Keratinocyte (primary cell): Measurements from ENCODE around the gene USH2A. TPM values are rescaled to one million over a fixed set of nuclear protein-coding genes. Genes with fewer than 3 reads are reported as not detected.

Source experiments
- DNase-seq: peaks from one replicate; pipeline ENCODE4 v3.0.0-alpha.2; 2011; ENCODE audit warnings: low read depth, missing footprints, low spot score
- FAIRE-seq: peaks from 2 replicates; lab custom pipeline; 2011; peaks lifted over from hg19 to GRCh38; lab: Jason Lieb, UNC
- H2AFZ ChIP-seq: 2 replicates; pipeline ENCODE4 v1.6.0; 2012; ENCODE audit warnings: low read length, control low read depth, inconsistent platforms; ENCODE audit not compliant: control insufficient read depth
- H3K27ac ChIP-seq: 2 replicates; pipeline ENCODE4 v1.5.1; 2011; ENCODE audit warnings: low read length; ENCODE audit not compliant: control insufficient read depth, insufficient read depth
- H3K27me3 ChIP-seq: 3 replicates; pipeline ENCODE4 v1.6.0; 2011; ENCODE audit warnings: low read length; ENCODE audit not compliant: control insufficient read depth, insufficient read depth; ENCODE audit errors: extremely low read depth
- H3K36me3 ChIP-seq, 2 experiments: 2 replicates in 1 of 2; 3 replicates in 1 of 2; pipeline ENCODE4 v1.5.1; 2011; ENCODE audit warnings: low read length in 2 of 2, mild to moderate bottlenecking in 1 of 2; ENCODE audit not compliant: control insufficient read depth in 2 of 2, insufficient read depth in 2 of 2; ENCODE audit errors: extremely low read depth in 1 of 2
- H3K4me1 ChIP-seq: 3 replicates; pipeline ENCODE4 v1.5.1; 2011; ENCODE audit warnings: low read length; ENCODE audit not compliant: control insufficient read depth, insufficient read depth; ENCODE audit errors: extremely low read depth
- H3K4me2 ChIP-seq: 3 replicates; pipeline ENCODE4 v1.6.0; 2011; ENCODE audit warnings: low read depth, low read length; ENCODE audit not compliant: control insufficient read depth, insufficient read depth; ENCODE audit errors: extremely low read depth
- H3K4me3 ChIP-seq, 3 experiments: fragments of 200-600 bp in 1 of 3; sonication (generic) in 1 of 3; 2 replicates in 2 of 3; 3 replicates in 1 of 3; pipeline ENCODE4 v1.5.1; 2011 to 2016; ENCODE audit warnings: low read length in 3 of 3, mild to moderate bottlenecking in 3 of 3, control low read depth in 2 of 3, inconsistent platforms in 1 of 3, low read depth in 1 of 3, mixed read lengths in 1 of 3, mixed run types in 1 of 3, moderate library complexity in 1 of 3; ENCODE audit not compliant: control insufficient read depth in 2 of 3, insufficient read depth in 2 of 3; ENCODE audit errors: extremely low read depth in 1 of 3
- H3K79me2 ChIP-seq: 2 replicates; pipeline ENCODE4 v1.6.0; 2012; ENCODE audit warnings: low read length; ENCODE audit not compliant: control insufficient read depth, insufficient read depth
- H3K9ac ChIP-seq: 3 replicates; pipeline ENCODE4 v1.6.0; 2011; ENCODE audit warnings: low read length; ENCODE audit not compliant: control insufficient read depth, insufficient read depth; ENCODE audit errors: extremely low read depth
- H3K9me1 ChIP-seq: 3 replicates; pipeline ENCODE4 v1.6.0; 2011; ENCODE audit warnings: low read length; ENCODE audit not compliant: control insufficient read depth, insufficient read depth; ENCODE audit errors: extremely low read depth
- H3K9me3 ChIP-seq: 2 replicates; pipeline ENCODE4 v1.5.1; 2012; ENCODE audit warnings: low read depth, low read length; ENCODE audit not compliant: control insufficient read depth
- H4K20me1 ChIP-seq: 3 replicates; pipeline ENCODE4 v1.6.0; 2011; ENCODE audit warnings: low read length; ENCODE audit not compliant: control insufficient read depth, insufficient read depth; ENCODE audit errors: extremely low read depth
- CTCF ChIP-seq, 3 experiments: IDR thresholded peaks in 1 of 3; conservative IDR thresholded peaks in 1 of 3; optimal IDR thresholded peaks in 1 of 3; 2 replicates in 2 of 3; 3 replicates in 1 of 3; pipeline versions ENCODE3 to v1.5.1; 2011; ENCODE audit warnings: low read length in 3 of 3, mild to moderate bottlenecking in 3 of 3, moderate library complexity in 2 of 3, control low read depth in 1 of 3, inconsistent platforms in 1 of 3; ENCODE audit not compliant: insufficient read depth in 2 of 3; ENCODE audit errors: extremely low read depth in 1 of 3
- EZH2 ChIP-seq: IDR thresholded peaks from one replicate; pipeline ENCODE4 v1.6.1; 2012; ENCODE audit warnings: inconsistent platforms, mild to moderate bottlenecking, low read length, moderate library complexity
- dilution Hi-C: fragments of 300-500 bp; cut with MboI; formaldehyde crosslinking; loops from one replicate; pipeline ENCODE4 v1.7.0; 2020; ENCODE audit warnings: low sequenced_read_pairs; ENCODE audit not compliant: extremely low pct_ligation_motif_present
- polyA plus RNA-seq, 5 experiments: library from polyadenylated mRNA; depleted of rRNA in 3 of 5; stranded (reverse) in 3 of 5; stranded (forward) in 1 of 5; unstranded in 1 of 5; fragments of >200 nt; gene quantifications; 1 replicate in 1 of 5; 2 replicates in 3 of 5; 3 replicates in 1 of 5; pipeline versions ENCODE4 v1.2.1 to v1.2.3, GENCODE V29; 2011 to 2012; ENCODE audit warnings: missing spikeins in 2 of 5, low read depth in 1 of 5, low replicate concordance in 1 of 5

The USH2A gene
- polyA plus RNA-seq, 1 donor (not counting 4 experiments of a cell fraction or from before 2014, with no cell fraction given) = not detected

- no peaks in the 10 kb centered on the region for H3K9me3 ChIP-seq
- no peaks in the 10 kb centered on the region for H3K9me1 ChIP-seq
- H2AFZ ChIP-seq = no peak overlapping the region
- H3K79me2 ChIP-seq = no peaks in the 10 kb centered on the region
- H4K20me1 ChIP-seq = no peaks in the 10 kb centered on the region
- no peaks in the 10 kb centered on the region for H3K4me1 ChIP-seq
- H3K4me3 ChIP-seq = no peak overlapping the region
- H3K27ac ChIP-seq = no peak overlapping the region
- H3K9ac ChIP-seq = no peak overlapping the region
- H3K27me3 ChIP-seq = no peaks in the 10 kb centered on the region
- dilution Hi-C loops = no loop called here
- TF ChIP-seq EZH2 (no peak), CTCF (optimal IDR thresholded peaks at IDR 0.05 in 1 of 3, IDR thresholded peaks at IDR 0.05 in 1 of 3, conservative IDR thresholded peaks at IDR 0.05 in 1 of 3; ENCODE audit: extremely low read depth in 1 of 3, insufficient read depth in 2 of 3, low read length in 3 of 3) (no peak)
- FAIRE-seq (no peak), DNase-seq (no peak)
- no peak overlapping the region for H3K4me2 ChIP-seq
- no peaks in the 10 kb centered on the region for H3K36me3 ChIP-seq
Measured at GRCh38 chr1:216258386-216258785, 164.9 kb downstream of the USH2A start.

GRCh38 chr1:216250861-216251260 lies 172.4 kb downstream of the USH2A start:
- Histone ChIP-seq H3K27ac (no peak overlapping the region), H3K79me2 (no peaks in the 10 kb centered on the region), H3K9me3 (no peaks in the 10 kb centered on the region), H3K9me1 (no peaks in the 10 kb centered on the region), H3K4me2 (no peak overlapping the region), H3K9ac (no peak overlapping the region), H4K20me1 (no peaks in the 10 kb centered on the region), H3K4me1 (peaks cover 2% of the 10 kb centered on the region), H3K4me3 (no peak overlapping the region), H3K27me3 (no peaks in the 10 kb centered on the region), H3K36me3 (no peaks in the 10 kb centered on the region), H2AFZ (no peak overlapping the region)
- dilution Hi-C loops = no loop called here
- TF ChIP-seq EZH2 (no peak), CTCF (optimal IDR thresholded peaks at IDR 0.05 in 1 of 3, IDR thresholded peaks at IDR 0.05 in 1 of 3, conservative IDR thresholded peaks at IDR 0.05 in 1 of 3; ENCODE audit: extremely low read depth in 1 of 3, insufficient read depth in 2 of 3, low read length in 3 of 3) (no peak)
- FAIRE-seq (no peak), DNase-seq (no peak)
